Smooth muscle cell (in vitro differentiated cells): Measurements from ENCODE around the gene PFDN2. TPM values are rescaled to one million over a fixed set of nuclear protein-coding genes. Genes with fewer than 3 reads are reported as not detected.

ENCODE experiments used
- DNase-seq: peaks from one replicate; lab custom pipeline; 2025; ENCODE audit not compliant: unreplicated experiment; lab: John Stamatoyannopoulos, UW
- H2AFZ ChIP-seq: fragments of 200-600 bp; sonication (generic); 2 replicates; pipeline ENCODE4 v1.6.0; 2016; ENCODE audit warnings: antibody characterized with exemption, low read depth, mild to moderate bottlenecking
- H3F3A ChIP-seq: fragments of 200-600 bp; sonication (generic); 2 replicates; pipeline ENCODE4 v1.6.0; 2017; ENCODE audit warnings: antibody characterized with exemption, low read depth
- H3K27ac ChIP-seq: fragments of 200-600 bp; sonication (generic); 2 replicates; pipeline ENCODE4 v1.5.1; 2016; ENCODE audit warnings: low read depth, mild to moderate bottlenecking
- H3K27me3 ChIP-seq: fragments of 200-600 bp; sonication (generic); 2 replicates; pipeline ENCODE4 v1.6.1; 2016; ENCODE audit warnings: low read depth, mild to moderate bottlenecking
- H3K36me3 ChIP-seq: fragments of 200-600 bp; sonication (generic); 2 replicates; pipeline ENCODE4 v1.5.1; 2016; ENCODE audit warnings: low read depth
- H3K4me1 ChIP-seq: fragments of 200-600 bp; sonication (generic); 2 replicates; pipeline ENCODE4 v1.5.1; 2016; ENCODE audit warnings: low read depth
- H3K4me2 ChIP-seq: fragments of 200-600 bp; sonication (generic); 2 replicates; pipeline ENCODE4 v1.6.0; 2016; ENCODE audit warnings: mild to moderate bottlenecking
- H3K4me3 ChIP-seq: fragments of 200-600 bp; sonication (generic); 2 replicates; pipeline ENCODE4 v1.5.1; 2016; ENCODE audit warnings: mild to moderate bottlenecking
- H3K79me2 ChIP-seq: fragments of 200-600 bp; sonication (generic); 2 replicates; pipeline ENCODE4 v1.6.0; 2016; ENCODE audit warnings: low read depth, mild to moderate bottlenecking
- H3K9ac ChIP-seq: fragments of 200-600 bp; sonication (generic); 2 replicates; pipeline ENCODE4 v1.6.0; 2016; ENCODE audit warnings: low read depth
- H3K9me3 ChIP-seq: fragments of 200-600 bp; sonication (generic); replicated peaks from 2 replicates; pipeline ENCODE4 v1.5.1; 2016; ENCODE audit warnings: low read depth
- H4K20me1 ChIP-seq: fragments of 200-600 bp; sonication (generic); 2 replicates; pipeline ENCODE4 v1.6.0; 2016; ENCODE audit warnings: low read depth
- CTCF ChIP-seq: fragments of 200-600 bp; sonication (generic); IDR thresholded peaks from 2 replicates; pipeline ENCODE4 v1.5.1; 2017; ENCODE audit warnings: borderline replicate concordance, mild to moderate bottlenecking, antibody characterized with exemption; ENCODE audit not compliant: insufficient read depth, poor library complexity, severe bottlenecking
- WGBS: methylation state at CpG from one replicate; pipeline ENCODE4 v1.1.7; 2016; ENCODE audit warnings: low lambda C conversion rate; 5-methylcytosine and 5-hydroxymethylcytosine counted together
- polyA plus RNA-seq: library from polyadenylated mRNA; unstranded; fragments of >200 nt; fragmentation: Nextera tagmentation; extraction: Ambion mirVana; gene quantifications from 2 replicates; pipeline ENCODE4 v1.2.1, GENCODE V29; 2016
- total RNA-seq: library from RNA; depleted of rRNA; stranded (reverse); fragments of >200 nt; gene quantifications from 2 replicates; pipeline ENCODE4 v1.2.3, GENCODE V29; 2014

The PFDN2 gene
- total and polyA plus RNA-seq, 2 experiments from 2014 or later: 82.0 to 139 TPM

- no peaks in the 10 kb centered on the region for H3K27me3 ChIP-seq
- H3K4me1 ChIP-seq: peaks cover 7% of the 10 kb centered on the region
- peaks cover 19% of the 10 kb centered on the region for H3F3A ChIP-seq
- H2AFZ ChIP-seq: peak overlapping the region; percentile 34
- H4K20me1 ChIP-seq: no peaks in the 10 kb centered on the region
- no peak overlapping the region for H3K4me3 ChIP-seq
- no peak for TF ChIP-seq CTCF
- H3K9ac ChIP-seq: no peak overlapping the region
- H3K9me3 ChIP-seq: no peaks in the 10 kb centered on the region
- H3K36me3 ChIP-seq: no peaks in the 10 kb centered on the region
- H3K4me2 ChIP-seq: peak overlapping the region; percentile 70
- no peaks in the 10 kb centered on the region for H3K79me2 ChIP-seq
- peak overlapping the region; percentile 56 for H3K27ac ChIP-seq
- no peak for DNase-seq
- 39% methylated on average over 1 of the region's 1 CpG for WGBS
These were observed 21.3 kb downstream of the PFDN2 start for GRCh38 chr1:161096530-161096929.

GRCh38 chr1:161096015-161096414, 21.8 kb downstream of the PFDN2 start:
- H3K4me3 ChIP-seq: no peak overlapping the region
- peak overlapping the region; percentile 34 for H2AFZ ChIP-seq

GRCh38 chr1:161095230-161095629, 22.6 kb downstream of the PFDN2 start:
- TF ChIP-seq CTCF: no peak
- Histone ChIP-seq H4K20me1 (no peaks in the 10 kb centered on the region), H3K4me1 (peaks cover 7% of the 10 kb centered on the region), H2AFZ (no peak overlapping the region), H3K27me3 (no peaks in the 10 kb centered on the region), H3K9ac (no peak overlapping the region), H3K27ac (no peak overlapping the region), H3K36me3 (no peaks in the 10 kb centered on the region), H3K79me2 (no peaks in the 10 kb centered on the region), H3K4me3 (no peak overlapping the region), H3F3A (peaks cover 16% of the 10 kb centered on the region), H3K4me2 (no peak overlapping the region), H3K9me3 (no peaks in the 10 kb centered on the region)
- DNase-seq: no peak
- 88% methylated on average over 6 of the region's 6 CpGs for WGBS

More at GRCh38 chr1:161096015-161096414, 21.8 kb downstream of the PFDN2 start:
- WGBS: 83% methylated on average over 2 of the region's 2 CpGs
- Histone ChIP-seq H3K9ac (no peak overlapping the region), H3K9me3 (no peaks in the 10 kb centered on the region), H3K27me3 (no peaks in the 10 kb centered on the region), H3K79me2 (no peaks in the 10 kb centered on the region), H3K27ac (peak overlapping the region; percentile 56), H3F3A (peaks cover 19% of the 10 kb centered on the region), H4K20me1 (no peaks in the 10 kb centered on the region), H3K4me2 (peak overlapping the region; percentile 70), H3K36me3 (no peaks in the 10 kb centered on the region), H3K4me1 (peaks cover 7% of the 10 kb centered on the region)
- no peak for TF ChIP-seq CTCF
- DNase-seq: no peak

GRCh38 chr1:161094481-161094880, 23.4 kb downstream of the PFDN2 start:
- Histone ChIP-seq H2AFZ (no peak overlapping the region), H3K4me1 (peaks cover 7% of the 10 kb centered on the region), H3K27me3 (no peaks in the 10 kb centered on the region), H3K27ac (no peak overlapping the region), H3K9ac (no peak overlapping the region), H3K4me3 (no peak overlapping the region), H3K9me3 (no peaks in the 10 kb centered on the region), H4K20me1 (no peaks in the 10 kb centered on the region), H3K36me3 (no peaks in the 10 kb centered on the region), H3K79me2 (no peaks in the 10 kb centered on the region), H3F3A (peaks cover 9% of the 10 kb centered on the region), H3K4me2 (no peak overlapping the region)
- WGBS: 97% methylated on average over 14 of the region's 14 CpGs
- DNase-seq: no peak
- no peak for TF ChIP-seq CTCF
